D721Med (cell line): ENCODE results near the gene CSF2.

Experiments used
- DNase-seq: peaks from one replicate; pipeline ENCODE4 v3.0.0; 2011; ENCODE audit warnings: low spot score; ENCODE audit not compliant: insufficient read length
- FAIRE-seq: peaks from 2 replicates; lab custom pipeline; 2011; peaks lifted over from hg19 to GRCh38; lab: Jason Lieb, UNC
- CTCF ChIP-seq: IDR thresholded peaks from 2 replicates; pipeline ENCODE4 v1.5.1; 2012; ENCODE audit warnings: mild to moderate bottlenecking, control low read depth; ENCODE audit not compliant: insufficient read depth; ENCODE audit errors: missing control alignments

CSF2 gene

GRCh38 chr5:132082329-132083023 lies 8.9 kb downstream of the CSF2 start:
- no peak for FAIRE-seq
- no peak for DNase-seq
- no peak for TF ChIP-seq CTCF

GRCh38 chr5:132083071-132083678 lies 9.6 kb downstream of the CSF2 start:
- FAIRE-seq (no peak), DNase-seq (no peak)
- no peak for TF ChIP-seq CTCF

- TF ChIP-seq CTCF = no peak
- FAIRE-seq = no peak
- DNase-seq = no peak
Measured at GRCh38 chr5:132085686-132086085, 12.1 kb downstream of the CSF2 start.

GRCh38 chr5:132086277-132086794 lies 12.7 kb downstream of the CSF2 start:
- DNase-seq = no peak
- TF ChIP-seq CTCF = no peak
- FAIRE-seq = no peak

GRCh38 chr5:132087176-132087575 lies 13.6 kb downstream of the CSF2 start:
- FAIRE-seq = no peak
- no peak for TF ChIP-seq CTCF
- DNase-seq = no peak

GRCh38 chr5:132087661-132088060 lies 14.1 kb downstream of the CSF2 start:
- no peak for DNase-seq
- no peak for FAIRE-seq
- TF ChIP-seq CTCF = no peak

- no peak for TF ChIP-seq CTCF
- FAIRE-seq (no peak), DNase-seq (no peak)
Measured at GRCh38 chr5:132089363-132089762, 15.8 kb downstream of the CSF2 start.
